ENCODE results near the gene CKAP2. TPM values are rescaled to one million over a fixed set of nuclear protein-coding genes. Genes with fewer than 3 reads are reported as not detected.

CKAP2 gene
- total and polyA plus RNA-seq, 8 donors, result 8.6 to 109 (median 56.5) TPM

- ATAC-seq, result peak; percentile 56
- no peaks in the 10 kb centered on the region for H3K4me1 ChIP-seq
- intact Hi-C loops (cut with DNase I), result no loop called here
- no peak overlapping the region for H3K27ac ChIP-seq
- H3K9me3 ChIP-seq, result no peaks in the 10 kb centered on the region
- peaks cover 0 to 47% of the 10 kb centered on the region in 2 donors for H3K36me3 ChIP-seq
- no peak for DNase-seq
- no peaks in the 10 kb centered on the region for H3K27me3 ChIP-seq
- H3K4me3 ChIP-seq, result no peak overlapping the region
- no peak for TF ChIP-seq CTCF (IDR thresholded peaks at IDR 0.05)
Observed at GRCh38 chr13:52411629-52412028, 43.6 kb upstream of the CKAP2 start.

- Histone ChIP-seq H3K27ac (no peak overlapping the region), H3K36me3 (peaks cover 0 to 52% of the 10 kb centered on the region in 2 donors), H3K4me3 (no peak overlapping the region)
Observed at GRCh38 chr13:52412128-52412527, 43.1 kb upstream of the CKAP2 start.

GRCh38 chr13:52414051-52414450 is 41.2 kb upstream of the CKAP2 start:
- Histone ChIP-seq H3K36me3 (peaks cover 0 to 71% of the 10 kb centered on the region in 2 donors), H3K9me3 (no peaks in the 10 kb centered on the region), H3K4me3 (no peak overlapping the region), H3K27ac (no peak overlapping the region), H3K4me1 (no peaks in the 10 kb centered on the region), H3K27me3 (no peaks in the 10 kb centered on the region)
- DNase-seq (no peak), ATAC-seq (no peak)
- TF ChIP-seq CTCF (IDR thresholded peaks at IDR 0.05), result no peak
- intact Hi-C loops (cut with DNase I), result no loop called here

More at GRCh38 chr13:52412128-52412527, 43.1 kb upstream of the CKAP2 start:
- Histone ChIP-seq H3K9me3 (no peaks in the 10 kb centered on the region), H3K4me1 (no peaks in the 10 kb centered on the region), H3K27me3 (no peaks in the 10 kb centered on the region)
- intact Hi-C loops (cut with DNase I), result no loop called here
- ATAC-seq (no peak), DNase-seq (no peak)
- TF ChIP-seq CTCF (IDR thresholded peaks at IDR 0.05), result no peak

GRCh38 chr13:52414963-52415362 is 40.3 kb upstream of the CKAP2 start:
- no peak for DNase-seq
- intact Hi-C loops (cut with DNase I), result no loop called here
- Histone ChIP-seq H3K4me1 (no peaks in the 10 kb centered on the region), H3K27me3 (no peaks in the 10 kb centered on the region), H3K36me3 (peaks cover 0 to 76% of the 10 kb centered on the region in 2 donors), H3K27ac (no peak overlapping the region), H3K4me3 (no peak overlapping the region), H3K9me3 (no peaks in the 10 kb centered on the region)
- TF ChIP-seq CTCF (IDR thresholded peaks at IDR 0.05), result no peak
- ATAC-seq, result no peak

- Histone ChIP-seq H3K4me1 (no peaks in the 10 kb centered on the region), H3K36me3 (peaks cover 0 to 93% of the 10 kb centered on the region in 2 donors), H3K27me3 (no peaks in the 10 kb centered on the region), H3K4me3 (no peak overlapping the region), H3K27ac (no peak overlapping the region), H3K9me3 (no peaks in the 10 kb centered on the region)
- DNase-seq, result no peak
- no peak for ATAC-seq
- TF ChIP-seq CTCF (IDR thresholded peaks at IDR 0.05), result no peak
- intact Hi-C loops (cut with DNase I), result no loop called here
Observed at GRCh38 chr13:52419080-52419479, 36.2 kb upstream of the CKAP2 start.

Data from left lung (tissue), 10 donors.